Gastroesophageal sphincter (tissue), 4 donors: ENCODE results near the gene FEM1B. TPM values are rescaled to one million over a fixed set of nuclear protein-coding genes. Genes with fewer than 3 reads are reported as not detected.

ENCODE experiments used
- ATAC-seq: fragments of 150-250 bp; one replicate; pipeline ENCODE4 v1.9.1; 2016; ENCODE audit warnings: mild to moderate bottlenecking, moderate library complexity
- H3K27ac ChIP-seq, 4 donors: fragments of 200-600 bp; sonication (generic) in 3 of 4; 1 replicate in 3 of 4; 2 replicates in 1 of 4; pipeline ENCODE4 v1.5.1; 2016 to 2019
- H3K27me3 ChIP-seq: fragments of 200-600 bp; sonication (generic); one replicate; pipeline ENCODE4 v1.5.1; 2019
- H3K36me3 ChIP-seq, 2 donors: fragments of 200-600 bp; sonication (generic); one replicate each; pipeline ENCODE4 v1.5.1; 2019; ENCODE audit warnings: control low read depth in 1 of 2
- H3K4me1 ChIP-seq, 3 donors: fragments of 200-600 bp; sonication (generic); 1 replicate in 2 of 3; 2 replicates in 1 of 3; pipeline ENCODE4 v1.5.1; 2016 to 2019; ENCODE audit warnings: control low read depth in 2 of 3
- H3K4me3 ChIP-seq, 2 donors: fragments of 200-600 bp; sonication (generic); one replicate each; pipeline ENCODE4 v1.5.1; 2019; ENCODE audit warnings: mild to moderate bottlenecking in 1 of 2, moderate library complexity in 1 of 2
- H3K9me3 ChIP-seq, 3 donors: fragments of 200-600 bp; sonication (generic); one replicate each; pipeline ENCODE4 v1.5.1; 2017 to 2019; ENCODE audit warnings: control low read depth in 2 of 3
- EP300 ChIP-seq: sonication (generic); formaldehyde crosslinking; IDR thresholded peaks from one replicate; pipeline ENCODE4 v1.6.1; 2017; ENCODE audit warnings: antibody characterized with exemption, mild to moderate bottlenecking
- WGBS, 2 donors: methylation state at CpG; one replicate each; pipeline ENCODE4 v1.1.5; 2018; ENCODE audit warnings: low coverage in 1 of 2; 5-methylcytosine and 5-hydroxymethylcytosine counted together
- total RNA-seq, 4 donors: library from RNA; depleted of rRNA; stranded (reverse); fragments of >200 nt; gene quantifications; one replicate each; pipeline ENCODE4 v1.1.0, GENCODE V29; 2016

FEM1B gene
- total RNA-seq, 4 donors from 2014 or later, result 64.8 to 71.7 (median 67.5) TPM

- no peaks in the 10 kb centered on the region for H3K9me3 ChIP-seq
- TF ChIP-seq EP300, result no peak
- H3K36me3 ChIP-seq, result no peaks in the 10 kb centered on the region
- H3K4me1 ChIP-seq, result peaks cover 0 to 41% (median 16%) of the 10 kb centered on the region in 3 donors
- H3K27me3 ChIP-seq, result no peaks in the 10 kb centered on the region
- H3K27ac ChIP-seq, result no peak overlapping the region
- no peak overlapping the region for H3K4me3 ChIP-seq
- no peak for ATAC-seq
- WGBS, 2 donors, result 83 to 97% methylated on average over 3 to 5 of the region's 7 CpGs
Observed at GRCh38 chr15:68344600-68344999, 67.1 kb downstream of the FEM1B start.

Other genes with a start within 250 kb of the FEM1B start
- 100 to 1,000 TPM in 1 of 4 donors, 10 to 100 TPM in 3; 26.6 to 101 (median 48.9) TPM for gene PIAS1, start 223.4 kb upstream of the FEM1B start, total RNA-seq
- 10 to 100 TPM; 16.8 to 77.8 (median 48.9) TPM for gene CALML4, start 72.4 kb upstream of the FEM1B start, total RNA-seq
- 10 to 100 TPM in 3 of 4 donors, 1 to 10 TPM in 1; 6.1 to 14.9 (median 13.3) TPM for gene CLN6, start 48.0 kb upstream of the FEM1B start, total RNA-seq
- gene ITGA11, start 154.4 kb downstream of the FEM1B start, total RNA-seq, result 1 to 10 TPM; 3.8 to 9.5 (median 6.7) TPM